Measurements from ENCODE around the gene XYLT1.

The XYLT1 gene

GRCh38 chr16:17237350-17237944 is 233.3 kb downstream of the XYLT1 start:
- DNase-seq = peak in 1 of 58 donors; percentile 23

DNA sequence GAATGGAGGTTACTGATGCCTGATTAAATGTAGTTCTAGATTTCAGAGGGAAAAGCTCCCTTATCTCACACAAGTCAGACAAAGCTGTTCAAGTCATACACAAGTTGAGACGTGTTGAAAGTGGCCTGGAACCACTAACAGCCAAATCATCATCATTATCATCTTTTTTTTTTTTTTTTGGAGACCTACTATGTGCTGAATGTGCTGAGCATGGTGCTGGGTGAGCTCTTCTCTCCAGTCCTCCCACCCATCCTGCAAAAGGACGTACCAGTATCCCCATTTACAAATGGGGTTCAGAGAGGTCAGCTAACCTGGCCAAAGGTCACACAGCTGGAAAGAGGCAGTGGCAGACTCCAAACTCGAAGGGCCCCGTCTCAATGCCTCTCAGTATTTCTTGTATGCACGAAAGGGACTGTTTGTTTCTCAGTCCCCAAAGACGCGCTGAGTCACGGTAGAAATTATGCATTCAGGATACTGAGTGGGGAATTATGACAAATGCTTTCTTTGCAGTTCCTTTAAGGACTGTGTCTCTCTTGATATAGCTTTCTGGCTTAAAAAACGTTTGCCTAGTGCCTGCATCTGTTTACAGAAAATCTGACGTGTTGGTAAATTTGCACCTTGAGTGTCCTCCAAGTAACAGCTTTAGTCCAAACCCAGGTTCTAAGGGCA is 235.5 kb downstream of the XYLT1 start:
- DNase-seq = peak in 9 of 58 donors; percentile 5 to 46 (median 22)

DNA sequence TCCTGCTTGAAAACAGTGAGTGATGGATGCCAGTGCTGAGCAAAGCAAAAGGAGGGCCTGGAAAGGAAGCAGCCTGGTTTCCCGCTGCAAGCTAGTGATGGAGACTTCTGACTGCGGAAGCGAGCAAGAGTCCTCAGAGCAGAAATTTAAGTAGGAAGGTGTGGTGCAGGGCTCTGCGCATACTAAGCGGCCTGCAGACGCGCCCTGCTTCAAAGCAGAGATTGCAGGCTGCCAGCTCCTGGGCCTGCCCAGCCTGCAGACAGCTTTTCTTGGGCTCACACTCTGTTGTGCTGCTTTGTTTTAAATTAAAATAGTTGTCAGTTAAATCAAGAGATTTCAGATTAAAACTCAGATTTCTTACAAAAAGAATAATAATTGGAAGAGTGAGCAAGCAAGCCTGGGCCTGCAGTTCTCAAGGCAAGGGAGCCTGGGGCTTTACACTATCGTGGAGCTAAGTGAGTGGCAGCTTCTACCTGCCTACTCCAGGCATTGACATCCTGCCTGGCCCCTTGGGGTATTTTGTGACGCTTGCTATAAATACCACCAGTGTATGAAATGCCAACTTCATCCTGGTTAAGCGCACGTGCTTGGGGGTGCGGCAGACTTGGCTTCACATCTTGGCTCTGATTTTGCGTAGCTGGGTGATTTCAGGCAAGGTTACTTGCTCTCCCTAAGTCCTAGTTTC is 237.3 kb downstream of the XYLT1 start:
- peak in 6 of 58 donors; percentile 1 to 16 (median 11) for DNase-seq

DNA sequence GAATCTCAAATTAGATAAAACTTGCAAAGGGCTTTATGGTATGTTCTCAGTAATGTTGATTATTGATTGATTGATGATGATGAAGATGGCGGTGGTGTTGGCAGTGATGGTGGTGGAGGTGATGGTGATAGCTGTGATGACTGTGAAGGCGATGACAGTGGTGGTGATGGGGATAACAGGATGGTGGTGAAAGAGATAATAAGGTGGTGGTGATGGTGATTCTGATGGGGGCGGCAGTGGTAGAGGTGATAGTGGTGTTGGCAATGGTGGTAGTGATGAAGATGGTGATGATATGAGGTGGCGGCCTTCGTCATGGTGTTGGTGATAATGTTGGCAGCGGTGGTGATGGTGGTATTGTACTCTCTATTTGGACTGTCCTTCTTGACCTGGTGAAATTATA is 238.3 kb downstream of the XYLT1 start:
- DNase-seq = no peak

GRCh38 chr16:17231972-17232371 is 238.8 kb downstream of the XYLT1 start:
- DNase-seq = no peak

GRCh38 chr16:17230932-17231581 is 239.7 kb downstream of the XYLT1 start:
- DNase-seq = no peak

DNA sequence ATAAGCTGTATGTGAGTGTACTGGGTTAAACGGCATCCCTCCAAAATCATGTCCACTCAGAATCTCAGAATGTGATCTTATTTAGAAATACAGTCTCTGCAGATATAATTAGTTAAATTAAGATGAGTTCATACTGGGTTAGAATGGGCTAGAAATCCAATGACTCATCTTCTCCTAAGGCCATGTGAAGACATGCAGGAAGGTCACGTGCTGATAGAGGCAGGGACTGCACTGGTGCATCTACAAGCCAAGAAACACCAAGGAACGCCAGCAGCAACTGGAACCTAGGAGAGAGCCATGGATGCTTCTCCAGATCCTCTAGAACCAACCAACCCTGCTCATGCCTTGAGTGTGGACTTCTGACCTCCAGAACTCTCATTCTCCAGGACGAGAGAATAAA is 241.0 kb downstream of the XYLT1 start:
- DNase-seq = no peak

DNA sequence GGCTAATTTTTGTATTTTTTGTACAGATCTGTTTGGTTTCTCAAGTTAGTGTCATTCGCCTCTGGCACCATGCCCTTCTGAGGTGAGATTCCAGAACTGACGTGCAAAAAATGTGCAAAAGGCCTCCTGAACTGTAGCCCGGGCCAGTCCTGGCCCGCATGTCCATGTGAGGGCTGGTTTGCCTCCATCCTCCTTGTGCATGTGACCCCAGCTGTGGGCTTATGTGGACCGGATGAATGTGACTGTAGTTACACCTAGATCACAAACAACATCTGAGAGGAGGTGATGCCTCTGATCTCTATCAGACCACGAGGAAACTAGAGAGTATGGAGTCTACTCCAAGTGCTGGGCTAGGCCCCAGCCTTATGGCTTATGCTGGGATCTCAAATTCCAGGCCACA is 241.6 kb downstream of the XYLT1 start:
- DNase-seq = no peak

- DNase-seq = no peak
Observed at GRCh38 chr16:17228708-17229055, 242.1 kb downstream of the XYLT1 start.

DNA sequence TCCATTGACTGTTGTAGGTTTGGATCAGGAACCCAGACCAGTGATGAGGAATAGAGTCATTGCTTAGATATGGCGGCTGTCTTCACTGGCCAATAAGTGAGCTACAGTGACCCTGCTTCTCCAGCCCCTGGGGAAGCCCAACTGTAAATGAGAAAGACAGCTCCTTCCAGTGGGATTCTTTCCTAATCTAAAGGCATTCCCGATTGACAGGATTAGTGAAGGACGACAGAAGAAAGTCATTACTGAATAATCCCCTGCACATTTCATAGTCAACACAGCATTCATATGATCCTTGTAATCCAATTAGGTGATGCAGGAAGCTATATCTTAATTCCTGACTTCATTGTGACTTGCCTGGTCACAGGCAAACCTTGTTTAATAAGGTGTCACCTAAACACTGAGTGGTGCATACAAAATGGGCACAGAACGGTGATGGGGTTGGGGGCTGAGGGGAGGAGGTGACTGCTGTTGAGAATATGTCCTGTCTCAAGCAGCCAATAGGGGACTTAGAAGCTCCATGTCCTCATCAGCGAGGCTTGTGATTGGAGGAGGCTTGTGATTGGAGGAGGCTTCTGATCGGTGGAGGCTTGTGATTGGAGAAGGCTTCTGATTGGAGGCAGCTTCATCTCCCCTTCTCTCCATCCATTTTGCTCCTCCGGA is 242.6 kb downstream of the XYLT1 start:
- no peak for DNase-seq

DNA sequence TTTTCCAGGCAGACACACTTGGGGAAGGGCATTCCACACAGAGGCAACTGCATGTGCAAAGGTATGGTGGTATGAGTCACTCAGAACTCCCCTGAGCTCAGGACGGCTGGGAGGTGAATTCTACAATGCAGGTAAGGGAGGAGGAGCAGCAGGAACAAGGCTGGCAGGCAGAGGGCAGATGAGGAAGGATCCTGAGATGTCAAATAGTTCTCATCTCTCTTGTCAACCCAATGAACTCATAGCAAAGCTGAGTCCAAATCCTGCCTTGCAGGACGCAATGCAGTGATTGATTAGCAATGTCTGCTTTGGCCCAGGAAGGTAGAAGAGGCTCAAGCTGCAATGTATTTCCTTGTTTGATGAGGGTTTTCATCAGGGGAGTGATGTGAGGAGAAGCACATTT is 243.5 kb downstream of the XYLT1 start:
- no peak for DNase-seq

DNA sequence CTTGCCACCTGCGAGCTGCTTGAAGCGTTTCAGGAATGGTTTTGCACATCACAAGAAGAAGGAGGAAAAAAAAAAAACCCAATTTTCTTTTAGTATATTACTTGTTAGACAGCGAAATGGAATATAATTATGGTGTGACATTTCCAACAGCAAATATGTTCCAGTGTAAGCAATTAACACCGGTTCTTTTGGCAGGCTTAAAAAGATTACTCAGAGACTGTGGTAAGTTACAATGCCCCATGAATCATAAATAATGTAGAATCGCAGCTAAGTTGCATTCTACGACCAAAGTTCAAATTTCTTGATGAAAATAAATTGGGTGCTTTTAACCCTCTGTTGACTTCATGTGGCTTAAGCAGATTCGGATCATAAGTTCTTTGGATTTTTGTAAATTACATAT is 245.2 kb downstream of the XYLT1 start:
- no peak for DNase-seq

DNA sequence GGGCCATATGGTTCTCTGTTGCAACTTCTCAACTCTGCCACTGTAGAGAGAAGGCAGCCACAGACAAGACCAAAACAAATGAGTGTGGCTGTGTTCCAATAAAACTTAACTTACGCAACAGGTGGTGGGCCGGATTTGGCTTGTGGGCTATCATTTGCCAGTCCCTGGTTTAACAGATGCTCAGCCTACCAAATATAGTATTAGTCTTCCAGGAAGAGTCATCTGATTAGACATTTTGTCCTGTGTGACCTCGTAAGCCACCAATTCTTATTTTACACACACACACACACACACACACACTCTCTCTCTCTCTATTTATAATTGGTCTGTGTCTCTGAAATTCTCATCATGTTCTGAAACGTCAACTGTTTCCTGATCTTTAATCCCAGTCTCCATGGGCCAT is 245.9 kb downstream of the XYLT1 start:
- DNase-seq = peak in 30 of 58 donors; percentile 2 to 70 (median 26)

- DNase-seq = no peak
Observed at GRCh38 chr16:17224350-17224749, 246.4 kb downstream of the XYLT1 start.

GRCh38 chr16:17223576-17223975 is 247.2 kb downstream of the XYLT1 start:
- DNase-seq = no peak

DNA sequence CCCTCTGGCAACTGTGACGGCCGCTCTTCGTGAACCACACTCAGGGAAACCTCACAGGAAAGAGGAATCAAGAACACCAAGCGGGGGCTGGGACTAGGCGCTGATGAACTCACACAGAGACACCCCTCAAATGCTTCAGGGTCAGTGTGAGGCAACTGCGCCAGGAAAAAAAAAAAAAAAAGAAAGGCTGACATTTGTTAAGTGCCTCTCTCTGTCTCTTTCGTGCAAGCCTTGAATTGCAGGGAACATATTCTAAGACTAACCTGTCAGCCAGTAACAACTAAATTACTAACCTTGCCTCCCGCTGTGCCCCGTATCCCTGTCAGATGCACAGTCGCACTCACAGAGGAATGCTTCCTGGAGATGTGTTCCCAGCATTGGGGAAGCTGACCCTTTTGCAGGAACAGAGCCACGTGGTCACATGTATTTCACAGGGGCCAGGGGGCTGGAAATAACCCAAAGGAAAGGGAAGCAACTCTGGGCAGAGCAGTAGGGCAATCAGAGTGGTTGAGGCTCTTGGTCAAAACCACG is 247.8 kb downstream of the XYLT1 start:
- DNase-seq = peak in 20 of 58 donors; percentile 4 to 60 (median 16)

DNA sequence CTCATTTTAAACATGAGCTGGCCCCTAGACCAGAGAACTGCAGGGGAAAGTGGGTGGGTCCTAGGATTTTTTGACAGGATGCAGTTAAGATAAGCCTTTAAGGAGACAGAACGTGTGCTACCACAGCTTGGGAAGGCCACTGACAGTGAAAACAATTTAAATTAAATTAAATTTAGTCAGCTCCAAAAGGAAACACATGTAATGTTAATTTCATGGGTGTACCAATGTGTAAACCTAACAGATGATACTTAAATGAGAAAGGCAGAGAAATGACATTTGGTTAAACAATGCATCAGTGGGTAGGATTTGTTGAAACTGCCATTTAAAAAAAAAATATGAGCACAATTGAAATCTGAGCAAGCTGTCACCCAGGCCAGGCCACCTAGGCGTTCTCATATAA is 250.8 kb downstream of the XYLT1 start:
- no peak for DNase-seq

GRCh38 chr16:17215936-17216335 is 254.8 kb downstream of the XYLT1 start:
- no peak for DNase-seq

- no peak for DNase-seq
Observed at GRCh38 chr16:17215306-17215705, 255.5 kb downstream of the XYLT1 start.

DNA sequence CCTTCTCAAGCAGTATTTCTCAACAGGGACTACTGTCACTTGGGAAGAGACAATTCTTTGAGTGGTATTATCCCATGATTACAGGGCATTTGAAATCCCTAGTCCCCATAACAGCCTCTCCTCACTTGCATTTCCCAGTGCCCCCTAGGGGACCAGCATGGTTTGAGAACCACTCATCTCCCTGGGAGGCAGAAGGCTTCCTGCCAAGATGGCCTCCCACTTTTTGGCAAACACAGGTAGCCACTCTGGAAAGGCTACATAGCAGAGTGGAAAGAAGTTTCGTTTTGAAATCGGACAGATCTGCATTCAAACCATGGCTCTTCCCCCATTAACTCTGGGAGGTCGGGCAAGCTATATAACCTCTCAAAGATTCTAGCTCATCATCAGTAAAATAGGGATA is 256.8 kb downstream of the XYLT1 start:
- no peak for DNase-seq

DNA sequence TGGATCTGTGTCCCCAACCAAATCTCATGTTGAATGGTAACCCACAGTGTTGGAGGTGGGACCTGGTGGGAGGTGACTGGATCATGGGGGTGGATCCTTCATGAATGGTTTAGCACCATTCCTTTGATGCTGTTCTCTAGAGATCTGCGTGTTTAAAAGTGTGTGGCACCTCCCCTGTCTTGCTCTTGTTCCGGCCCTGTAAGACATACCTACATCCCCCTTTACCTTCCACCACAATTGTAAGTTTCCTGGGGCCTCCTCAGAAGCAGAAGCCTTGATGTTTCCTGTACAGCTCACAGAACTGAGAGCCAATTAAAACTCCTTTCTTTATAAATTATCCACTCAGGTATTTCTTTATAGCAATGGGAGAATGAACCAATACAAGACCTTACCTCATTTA is 257.7 kb downstream of the XYLT1 start:
- no peak for DNase-seq

GRCh38 chr16:17212606-17213005 is 258.2 kb downstream of the XYLT1 start:
- DNase-seq = no peak

All from anterior cingulate cortex (tissue), 58 donors.